CD4-positive, alpha-beta T cell treated with Interleukin-1 beta for 1 hour (primary cell): ENCODE results near the gene C1R.
A peak's percentile ranks its signal among the peaks of the same experiment; 100 is the strongest.

Experiments
- DNase-seq, 2 donors: peaks; one replicate each; pipeline ENCODE4 v3.0.0-alpha.2; 2020 to 2022

Gene C1R

DNA sequence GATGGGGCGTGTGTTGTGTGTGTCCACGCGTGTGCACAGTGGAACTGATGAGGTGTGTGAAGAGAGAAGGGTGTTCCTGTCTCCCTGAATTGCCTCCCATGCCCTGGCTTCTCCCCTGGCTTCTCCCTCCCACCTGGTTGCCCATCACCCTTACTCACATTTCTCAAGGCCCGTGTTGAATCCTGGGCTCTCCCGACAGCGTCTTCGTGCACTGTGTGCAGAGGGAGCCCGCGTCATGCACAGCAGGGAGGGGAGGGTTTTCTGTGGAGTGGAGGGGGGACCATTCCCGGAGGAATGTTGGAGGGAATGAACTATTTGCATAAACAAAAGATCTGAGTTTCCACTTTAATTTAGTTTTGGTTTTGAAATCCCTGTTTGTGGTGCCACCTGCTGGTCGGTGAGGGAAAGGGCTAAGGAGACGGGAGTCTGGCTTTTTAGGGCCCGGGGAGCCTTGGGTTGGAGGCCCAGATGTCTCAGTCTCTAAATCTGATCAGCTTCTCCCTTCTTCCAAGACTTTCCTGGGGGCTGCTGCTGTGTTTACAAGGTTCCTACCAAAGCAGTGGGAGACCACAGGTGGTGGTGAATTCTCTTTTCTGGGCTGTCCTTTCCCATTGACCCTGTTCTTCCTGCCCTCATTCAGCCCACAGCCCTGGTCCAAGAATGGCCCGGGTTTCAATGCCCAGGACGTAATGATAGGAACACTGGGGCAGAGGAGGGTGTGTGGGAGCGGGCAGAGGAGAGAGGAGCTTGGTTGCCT lies at the start of gene C1R:
TSS of gene C1R (minus strand) at position 217 of the 757 bp plus-strand sequence. CDS start at position 160, 57 bp downstream.
- DNase-seq: peak; percentile 59 to 70

DNA sequence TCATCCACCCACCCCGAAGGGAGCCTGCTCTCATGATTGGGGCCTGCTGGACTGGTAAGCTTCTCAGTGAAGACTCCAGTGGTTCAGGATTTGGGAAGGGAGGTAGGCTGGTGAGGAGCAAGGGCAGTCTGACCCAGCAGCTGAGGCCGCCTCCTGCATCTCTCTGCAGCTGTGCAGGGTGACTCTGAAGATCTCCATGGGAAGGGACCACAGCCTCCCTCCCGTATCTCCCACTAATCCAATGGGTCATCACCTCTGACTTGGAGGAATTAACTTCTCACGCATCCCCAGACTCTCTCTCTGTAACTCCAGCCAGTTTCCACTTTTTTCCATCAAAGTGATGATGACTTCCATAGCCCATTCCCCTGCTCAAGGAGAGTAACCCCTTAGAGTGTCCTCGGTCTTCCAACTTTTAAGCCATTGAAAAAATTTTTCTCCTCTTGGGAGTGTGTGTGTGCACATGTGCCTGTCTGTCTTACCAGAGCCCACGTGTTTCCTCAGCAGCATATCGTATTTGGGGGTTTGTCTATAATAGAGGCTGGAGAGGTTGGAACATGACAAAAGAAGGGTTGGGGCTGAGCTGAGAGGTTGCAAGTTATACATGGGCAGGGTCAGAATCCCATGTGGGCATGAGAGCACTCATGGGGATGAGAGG lies 49.2 kb upstream of the C1R start:
- DNase-seq: no peak

DNA sequence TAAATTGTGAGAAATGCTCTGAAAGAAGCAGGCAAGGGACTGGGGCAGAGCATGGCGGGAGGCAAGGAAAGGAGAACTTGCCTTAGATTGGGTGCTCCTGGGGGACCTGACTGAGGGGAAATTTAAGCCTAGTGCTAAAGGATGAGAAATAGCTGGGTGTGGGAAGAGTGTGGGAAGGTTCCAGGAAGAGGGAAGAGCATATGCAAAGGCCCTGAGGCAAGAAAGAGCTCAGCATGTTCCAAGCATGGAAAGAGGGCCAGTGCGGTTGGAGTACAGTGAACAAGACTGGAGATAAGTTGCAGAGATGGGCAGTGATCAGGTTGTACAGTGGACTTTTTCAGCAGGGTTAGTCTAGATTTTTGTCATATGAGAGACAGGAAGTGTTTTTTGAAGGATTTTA lies 47.0 kb upstream of the C1R start:
- DNase-seq: no peak

DNA sequence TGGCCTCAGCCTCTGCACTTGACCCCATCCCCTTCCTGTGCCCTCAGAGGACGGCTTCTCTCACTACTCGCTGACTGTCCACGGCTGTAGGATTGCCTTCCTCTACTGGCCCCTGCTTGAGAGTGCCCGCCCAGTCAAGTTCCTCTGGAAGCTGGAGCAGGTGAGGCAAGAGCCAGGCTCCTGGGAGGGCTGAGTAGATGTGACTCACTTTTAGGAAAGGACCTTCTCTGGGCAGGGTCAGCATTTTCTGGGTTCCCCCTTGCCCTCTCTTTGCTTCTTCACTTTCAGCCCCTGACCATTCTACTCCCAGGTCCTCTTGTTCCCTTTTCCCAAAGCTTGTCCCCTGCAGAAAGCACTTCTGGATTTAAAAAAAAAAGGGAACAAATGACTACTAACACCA lies 45.7 kb upstream of the C1R start:
- DNase-seq: no peak

DNA sequence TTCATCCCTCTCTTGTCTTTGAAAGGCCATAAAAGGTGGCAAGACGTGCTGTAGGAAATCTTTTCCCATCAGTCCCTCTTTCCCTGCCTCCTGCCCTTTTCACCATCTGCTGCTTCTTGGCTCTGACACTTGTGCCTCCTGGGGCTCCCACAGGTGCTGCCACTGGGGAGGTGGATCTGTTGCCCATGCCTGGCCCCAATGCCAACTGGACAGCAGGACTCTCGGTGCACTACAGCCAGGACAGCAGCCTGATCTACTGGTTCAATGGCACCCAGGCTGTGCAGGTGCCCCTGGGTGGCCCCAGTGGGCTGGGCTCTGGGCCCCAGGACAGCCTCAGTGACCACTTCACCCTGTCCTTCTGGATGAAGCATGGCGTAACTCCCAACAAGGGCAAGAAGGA lies 44.4 kb upstream of the C1R start:
- DNase-seq: no peak

DNA sequence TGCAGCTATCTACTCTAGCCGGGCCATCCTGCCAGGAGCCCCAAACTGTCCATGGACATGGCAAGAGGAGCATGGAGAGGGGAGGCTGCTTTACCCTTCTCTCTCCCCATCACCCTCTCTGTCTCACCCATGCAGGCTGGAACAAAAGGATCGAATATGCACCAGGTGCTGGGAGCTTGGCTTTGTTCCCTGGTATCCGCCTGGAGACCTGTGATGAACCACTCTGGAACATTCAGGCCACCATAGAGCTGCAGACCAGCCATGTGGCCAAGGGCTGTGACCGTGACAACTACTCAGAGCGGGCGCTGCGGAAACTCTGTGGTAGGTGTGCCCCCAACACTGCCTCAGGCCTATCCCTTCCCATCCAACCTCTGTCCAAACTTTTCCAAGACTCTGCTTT lies 43.8 kb upstream of the C1R start:
- no peak for DNase-seq

DNA sequence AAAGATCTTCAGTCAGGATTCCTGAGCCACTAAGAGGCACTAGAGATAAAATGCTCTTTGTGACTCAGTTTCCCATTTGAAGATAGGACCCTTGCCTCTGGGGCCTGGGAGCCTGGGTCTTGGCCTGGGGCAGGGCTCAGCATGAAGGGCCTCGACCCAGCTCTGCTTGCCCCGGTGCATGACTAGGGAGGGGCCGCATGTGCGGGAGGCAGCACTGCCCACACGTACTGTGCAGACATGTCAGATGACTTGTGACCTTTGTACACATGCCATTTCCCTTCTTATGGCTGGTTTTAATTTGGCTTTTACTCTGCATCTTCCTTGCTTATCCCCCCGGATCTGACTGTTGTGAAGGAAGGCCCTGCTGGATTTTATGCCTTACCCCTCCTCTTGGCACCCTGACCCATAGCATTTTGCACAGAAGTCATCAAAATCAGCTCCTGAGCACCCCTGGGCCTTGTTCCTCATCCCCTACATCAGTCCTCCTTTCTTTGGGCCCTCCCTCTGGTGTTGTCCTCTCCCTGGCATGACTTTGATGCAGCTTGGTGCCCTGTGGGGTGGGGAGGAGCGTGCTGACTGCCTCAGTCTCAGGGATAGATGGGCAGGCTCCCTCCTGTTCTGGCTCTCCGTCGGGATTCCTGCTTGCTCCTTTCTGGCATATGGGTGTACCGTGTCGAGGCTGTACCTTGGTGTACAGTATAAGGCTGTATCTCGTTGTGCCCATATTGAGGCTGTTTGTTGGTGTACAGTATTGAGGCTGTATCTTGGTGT lies 42.3 kb upstream of the C1R start:
- DNase-seq: no peak

DNA sequence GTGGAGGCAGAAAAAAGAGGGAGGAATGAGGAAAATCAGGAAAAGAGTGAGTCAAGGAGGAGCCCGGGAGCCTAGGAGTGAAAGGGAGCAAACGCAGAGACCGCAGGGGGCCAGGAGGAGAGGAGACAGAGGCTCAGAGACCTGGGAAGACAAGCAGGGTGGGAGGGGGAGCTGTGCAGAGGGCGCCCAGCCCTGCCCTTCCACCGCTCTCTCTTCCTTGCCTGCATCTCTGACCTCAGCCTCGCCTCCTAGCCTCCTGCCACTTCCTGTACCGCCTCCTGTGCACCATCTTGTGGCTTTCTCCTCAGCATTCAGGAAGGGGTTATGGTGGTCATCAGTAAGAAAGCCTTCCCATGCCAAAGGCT lies 39.2 kb upstream of the C1R start:
- DNase-seq: peak; percentile 26 to 38

DNA sequence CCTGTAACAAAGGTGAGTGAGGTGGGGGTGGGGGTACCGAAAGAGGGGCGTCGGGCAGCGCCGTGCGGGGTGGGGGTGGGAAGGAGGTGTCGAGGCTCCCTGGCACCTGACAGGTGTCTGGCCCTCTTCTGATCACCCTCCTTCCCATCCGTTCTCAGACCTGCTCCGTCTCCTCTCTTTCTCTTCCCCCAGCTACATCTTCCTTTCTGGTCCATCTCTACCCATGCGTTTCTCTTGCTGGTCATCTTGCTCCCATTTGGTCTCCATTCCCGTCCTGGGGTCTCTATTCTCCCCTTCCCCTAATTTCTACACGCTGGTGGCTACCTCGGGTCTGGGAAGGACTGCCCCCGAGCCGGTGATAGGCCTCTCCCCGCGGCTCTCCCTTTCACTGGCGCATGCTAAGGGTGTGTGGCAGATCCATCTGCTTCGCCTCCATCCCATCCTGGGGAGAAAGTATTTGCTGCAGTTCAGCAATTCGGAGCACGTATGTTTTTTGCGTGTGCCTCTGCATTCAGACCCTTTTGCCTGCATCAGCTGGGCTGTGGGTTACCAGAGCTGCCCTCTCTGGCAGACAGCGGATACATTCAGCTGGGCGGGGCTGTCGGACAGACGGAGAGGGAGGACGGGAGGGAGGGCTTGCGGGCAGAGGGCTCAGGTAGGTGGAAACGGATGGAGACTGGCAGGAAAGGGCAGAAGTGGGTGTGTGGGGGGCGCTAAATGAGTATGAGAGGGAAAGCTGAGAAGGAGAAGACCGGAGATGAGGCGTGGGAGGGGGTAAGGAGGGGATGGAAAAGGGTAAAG lies 38.7 kb upstream of the C1R start:
- DNase-seq: peak; percentile 54 to 60

DNA sequence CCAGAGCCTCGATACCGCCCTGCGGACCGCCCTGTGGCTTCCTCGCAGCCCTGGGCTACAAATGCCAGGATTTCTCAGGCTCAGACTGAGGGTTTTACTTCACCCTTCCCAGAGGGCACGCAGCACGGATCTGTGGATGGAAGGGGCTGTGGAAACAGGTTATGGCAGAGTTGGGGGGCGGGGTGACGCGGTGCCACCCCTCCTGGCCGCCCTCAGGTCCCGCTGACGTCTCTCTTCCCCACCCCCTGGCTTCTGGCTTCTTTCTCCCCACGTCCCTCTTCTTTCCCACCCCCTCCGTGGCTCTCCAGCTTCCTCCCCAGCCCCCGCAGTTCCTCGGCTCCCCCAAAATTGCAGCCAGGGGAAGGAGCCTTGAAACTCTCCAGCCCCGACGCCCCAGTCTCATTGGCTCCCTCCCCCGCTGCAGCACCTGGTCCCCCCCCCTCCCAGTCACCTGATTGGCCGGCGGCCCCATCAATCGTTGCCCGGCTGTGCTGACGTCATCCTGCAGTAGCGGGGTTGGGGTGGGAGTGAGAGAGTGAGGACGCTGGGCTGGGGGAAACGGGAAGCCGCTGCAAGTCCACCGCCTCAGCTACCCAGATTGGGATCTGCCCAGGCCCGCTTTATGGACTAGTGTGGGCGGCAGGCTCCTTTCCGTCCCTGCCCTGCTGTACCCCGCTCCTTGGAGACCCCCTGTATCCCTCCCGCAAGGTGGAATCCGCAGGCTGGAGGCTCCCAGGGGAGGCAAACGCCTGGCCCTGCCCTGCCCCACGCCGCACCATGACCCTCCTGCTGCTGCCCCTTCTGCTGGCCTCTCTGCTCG lies 37.8 kb upstream of the C1R start, which contains the start of gene CLSTN3:
TSS of gene CLSTN3 (plus strand) at position 500 of the 820 bp plus-strand sequence. CDS start at position 778, 278 bp downstream.
- DNase-seq: peak; percentile 85 to 91

DNA sequence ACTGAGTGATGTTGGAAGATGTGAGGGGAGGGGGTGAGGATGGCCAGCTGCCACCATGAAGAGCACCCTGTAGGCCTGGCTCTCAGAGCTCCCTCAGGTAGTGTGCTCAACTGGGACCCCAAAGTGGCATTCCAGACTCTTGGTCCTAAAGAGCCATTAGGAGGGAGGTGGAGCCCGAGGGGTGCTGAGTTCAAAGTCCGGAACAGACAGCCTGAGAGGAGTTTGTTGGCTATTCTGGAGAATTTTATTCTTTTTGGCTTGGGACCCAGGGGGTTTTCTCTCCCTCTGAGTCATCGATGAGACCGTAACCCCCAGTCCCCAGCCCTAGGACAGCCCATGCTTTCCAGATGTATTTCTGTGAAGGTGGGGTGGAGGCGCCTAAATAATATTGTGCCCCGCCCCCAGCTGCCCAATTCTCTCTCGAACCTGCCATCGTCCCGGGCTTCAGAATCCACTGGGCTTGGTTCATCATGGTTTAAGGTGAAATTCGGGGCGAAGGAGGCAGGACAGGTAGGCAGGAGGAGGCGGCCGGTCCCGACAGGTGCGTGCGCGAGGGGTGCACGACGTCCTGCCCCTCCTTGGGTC lies 37.1 kb upstream of the C1R start:
- no peak for DNase-seq

DNA sequence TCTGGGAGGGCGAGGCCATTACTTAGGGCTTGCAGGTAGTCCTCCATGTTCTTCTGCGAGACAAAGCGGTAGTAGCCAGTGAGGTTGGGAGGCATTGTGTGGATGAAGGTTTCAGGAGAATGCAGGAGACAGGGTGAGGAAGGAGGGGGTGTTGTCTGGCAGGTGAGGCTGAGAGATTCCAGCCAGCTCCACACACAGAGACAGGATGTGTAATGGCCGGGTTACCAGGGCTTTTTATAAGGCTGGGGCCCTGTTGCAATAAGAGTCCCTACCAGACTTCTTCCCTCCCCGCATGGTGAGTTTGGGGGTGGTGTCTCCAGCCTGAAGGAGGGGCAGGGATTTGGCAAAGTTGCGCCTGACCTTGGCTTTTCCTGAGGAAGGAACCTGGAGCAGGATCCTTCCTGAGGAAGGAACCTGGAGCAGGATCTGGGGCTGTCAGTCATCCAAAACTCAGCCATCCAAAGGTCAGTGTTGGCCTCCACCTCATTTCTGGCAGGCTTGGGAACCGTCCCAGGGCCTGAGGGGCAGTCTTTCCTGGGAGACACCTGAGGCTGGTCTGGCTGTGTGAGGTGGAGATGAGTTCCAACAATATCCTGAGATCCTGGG lies 36.5 kb upstream of the C1R start, which contains the start of gene RBP5:
TSS of gene RBP5 (minus strand) at position 209 of the 606 bp plus-strand sequence. CDS start at position 95, 114 bp downstream.
- DNase-seq: no peak

DNA sequence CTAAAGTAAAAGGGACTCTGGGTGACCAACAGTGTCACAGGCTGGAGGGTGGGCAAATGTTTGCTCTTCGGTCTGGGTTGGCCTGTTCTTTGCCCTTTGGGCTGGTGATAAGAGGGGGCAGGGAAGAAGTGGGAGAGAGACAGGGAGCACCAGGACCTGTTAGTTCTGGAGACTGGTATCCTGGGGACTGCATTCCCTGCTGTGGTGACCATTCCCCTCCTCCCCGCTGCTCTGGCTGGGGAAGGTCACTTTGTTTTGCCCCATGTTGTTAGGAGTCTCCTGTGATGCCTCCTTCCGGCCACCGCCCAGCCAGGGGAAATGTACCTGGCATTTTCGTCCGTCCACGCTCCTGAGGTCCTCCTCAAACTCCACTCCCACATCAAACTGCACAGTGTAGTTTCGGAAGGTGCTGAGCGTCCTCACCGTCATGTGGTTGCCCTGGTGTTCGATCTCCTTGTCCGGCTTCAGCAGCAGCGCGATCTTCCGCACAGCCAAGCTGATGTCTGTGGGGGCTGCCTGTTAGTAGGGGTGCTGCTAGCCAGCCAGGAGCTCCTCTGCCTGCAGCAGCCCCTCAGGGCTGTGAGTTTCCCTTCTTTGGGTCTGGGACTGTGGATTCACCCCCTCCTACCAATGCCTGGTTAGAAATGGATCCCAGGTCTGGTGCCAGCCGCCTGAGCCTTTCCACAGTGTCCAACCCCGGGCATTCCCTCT lies 35.8 kb upstream of the C1R start:
- DNase-seq: no peak

DNA sequence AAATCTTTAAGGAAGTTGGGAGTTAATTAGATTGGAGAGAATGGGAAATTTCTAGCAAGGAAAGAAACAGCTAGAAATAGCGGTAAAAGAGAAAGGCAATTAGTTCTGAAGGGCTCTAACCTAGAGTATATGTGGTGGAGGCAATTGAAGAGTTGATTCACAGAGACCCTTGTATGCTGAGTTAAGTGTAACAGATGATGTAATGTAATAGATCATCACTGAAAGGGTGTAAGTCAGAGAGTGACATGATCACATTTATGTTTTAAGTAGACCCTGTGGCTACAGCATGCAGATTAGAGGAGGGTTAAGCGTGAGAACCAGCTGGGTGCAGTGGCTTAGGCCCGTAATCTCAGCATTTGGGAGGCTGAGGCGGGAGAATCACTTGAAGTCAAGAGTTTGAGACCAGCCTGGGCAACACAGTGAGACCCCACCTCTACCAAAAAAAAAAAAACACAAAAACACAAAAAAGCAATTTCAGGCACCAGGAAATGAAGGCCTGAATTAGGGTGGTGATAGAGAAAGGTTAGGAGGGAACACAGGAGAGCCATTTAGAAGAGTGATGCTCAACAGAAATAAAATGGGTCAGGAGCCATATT lies 33.5 kb upstream of the C1R start:
- DNase-seq: no peak

DNA sequence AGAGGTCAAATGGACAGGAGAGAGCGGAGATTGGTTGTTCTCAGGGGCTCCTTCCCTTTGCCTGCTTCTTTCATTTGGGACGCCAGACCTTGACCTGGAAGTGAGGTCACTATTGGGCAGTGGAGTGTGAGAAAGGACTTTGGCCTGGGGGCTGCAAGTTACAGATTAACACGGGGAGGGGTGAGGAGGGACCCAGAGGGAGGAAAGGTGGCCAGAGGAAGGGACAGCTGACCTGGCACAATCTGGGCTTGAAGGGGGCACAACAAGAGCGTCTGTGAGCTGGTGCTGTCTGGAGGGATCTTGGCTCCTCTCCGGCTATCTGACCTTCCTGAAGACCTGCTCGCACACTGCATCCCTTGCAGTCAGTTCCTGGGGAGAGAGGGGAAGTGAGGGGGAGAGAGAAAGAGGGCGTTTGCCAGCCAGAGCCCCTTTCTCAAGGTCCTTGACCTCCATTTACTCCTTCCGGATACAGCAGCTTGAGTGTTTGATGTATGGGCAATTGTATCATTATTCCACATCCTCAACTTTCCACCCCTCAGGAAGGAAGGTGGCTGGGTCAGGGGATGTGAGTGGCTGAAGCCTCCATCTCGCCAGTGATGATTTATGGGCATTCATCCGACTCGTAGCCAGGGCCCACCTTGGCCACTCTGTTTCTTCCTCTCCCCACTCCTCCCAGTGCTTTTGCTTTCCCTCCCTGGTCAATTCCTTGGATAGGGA lies 31.7 kb upstream of the C1R start:
- DNase-seq: no peak

DNA sequence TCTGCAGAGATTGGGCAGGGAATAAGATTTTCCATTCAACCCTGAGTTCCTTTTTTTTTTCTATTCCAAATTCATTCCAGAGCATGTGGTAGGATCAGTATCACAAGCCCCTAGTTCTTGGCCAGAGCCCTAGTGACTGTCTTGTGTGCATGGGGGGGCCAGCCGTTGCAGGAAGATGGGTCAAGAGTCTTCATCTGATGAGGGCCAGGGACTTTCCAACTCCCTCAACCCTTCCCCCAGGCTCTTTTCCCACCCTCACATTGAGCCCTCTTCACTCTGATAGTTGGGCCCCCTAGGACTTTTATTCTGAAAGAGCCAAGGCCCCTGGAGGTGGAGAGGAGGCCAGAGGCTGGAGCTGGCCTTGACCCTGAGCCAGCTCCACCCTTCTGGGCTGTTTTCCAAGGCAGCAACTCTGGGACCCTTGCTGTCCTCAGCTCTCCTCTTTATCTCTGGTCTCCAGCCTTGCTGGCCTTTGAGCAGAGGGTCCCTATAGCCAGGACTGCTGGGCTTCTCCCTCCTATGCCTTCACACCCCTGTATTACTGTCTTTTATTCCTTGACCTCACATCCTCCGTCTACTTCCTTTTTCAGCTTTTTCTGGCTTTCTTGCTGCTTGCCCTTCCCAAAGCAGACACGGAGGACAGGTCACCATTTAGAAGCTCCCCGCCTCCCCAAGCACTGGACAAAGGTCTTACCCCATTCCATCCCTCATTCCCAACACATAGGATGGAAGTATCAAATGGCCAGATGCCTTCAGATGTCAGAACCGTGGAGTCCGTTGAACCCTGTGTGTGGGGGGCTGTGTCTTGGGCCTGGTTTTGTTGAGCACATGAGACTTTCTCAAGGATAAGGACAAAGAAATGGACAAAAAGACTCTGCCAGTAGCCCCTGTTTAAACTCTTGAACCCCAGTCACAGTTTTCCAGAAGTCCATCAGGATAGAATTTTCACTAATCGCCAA lies 30.8 kb upstream of the C1R start:
- DNase-seq: no peak

DNA sequence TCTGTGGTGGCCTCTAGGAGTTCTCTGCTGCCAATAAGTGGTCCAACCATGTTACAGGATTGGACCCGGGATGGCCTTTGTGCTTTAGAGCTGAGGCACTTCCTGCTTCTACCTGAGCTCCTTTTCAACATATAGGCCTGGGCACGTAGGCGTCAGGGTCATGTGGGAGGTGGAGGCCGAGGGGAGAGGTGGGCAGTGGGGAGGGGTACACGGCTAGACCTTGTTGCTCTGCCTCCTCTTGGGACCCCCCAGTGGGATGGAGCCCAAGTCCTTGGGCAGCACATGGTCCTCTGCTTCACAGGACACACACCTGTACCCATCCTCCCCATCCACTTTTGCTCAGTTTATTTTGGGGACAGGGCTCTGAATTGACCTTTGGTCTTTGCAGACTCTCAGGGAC lies 29.1 kb upstream of the C1R start:
- no peak for DNase-seq

DNA sequence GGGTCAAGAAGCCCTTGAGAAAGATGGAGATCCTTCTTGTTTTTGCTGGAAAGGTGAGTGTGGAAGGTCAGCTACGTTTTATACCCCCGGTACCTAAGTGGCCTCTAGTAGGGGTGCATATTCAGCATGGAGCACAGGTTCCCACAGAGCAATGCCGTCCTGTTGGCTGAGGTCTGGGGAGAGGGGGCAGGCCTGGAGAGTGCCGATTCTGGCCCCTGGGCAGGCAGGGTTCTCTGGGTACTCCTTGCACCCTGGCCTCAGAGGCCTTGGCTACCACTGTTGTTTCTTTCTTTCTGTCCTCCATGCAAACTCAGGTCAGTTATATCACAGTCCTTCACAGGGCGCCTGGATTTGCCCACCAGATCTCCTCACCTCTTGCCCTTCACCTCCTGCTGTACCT lies 27.9 kb upstream of the C1R start:
- no peak for DNase-seq
